HCEC 1CT (cell line): ENCODE data around the gene TMEM72.

Experiments
- DNase-seq: peaks from one replicate; pipeline ENCODE4 v3.0.0-alpha.2; 2017

The TMEM72 gene

GRCh38 chr10:44890696-44891563 lies 20.2 kb upstream of the TMEM72 start:
- DNase-seq: no peak

- no peak for DNase-seq
Measured at GRCh38 chr10:44891721-44892120, 19.4 kb upstream of the TMEM72 start.

- DNase-seq: no peak
Measured at GRCh38 chr10:44893604-44894468, 17.3 kb upstream of the TMEM72 start.

- DNase-seq: no peak
Measured at GRCh38 chr10:44894691-44895090, 16.4 kb upstream of the TMEM72 start.

- DNase-seq: no peak
Measured at GRCh38 chr10:44895280-44895679, 15.9 kb upstream of the TMEM72 start.

GRCh38 chr10:44897049-44897448 lies 14.1 kb upstream of the TMEM72 start:
- DNase-seq: no peak

GRCh38 chr10:44898665-44899064 lies 12.5 kb upstream of the TMEM72 start:
- DNase-seq: no peak

- DNase-seq: no peak
Measured at GRCh38 chr10:44899450-44900080, 11.6 kb upstream of the TMEM72 start.

- no peak for DNase-seq
Measured at GRCh38 chr10:44902941-44903545, 8.1 kb upstream of the TMEM72 start.

GRCh38 chr10:44906486-44906885 lies 4.7 kb upstream of the TMEM72 start:
- no peak for DNase-seq

GRCh38 chr10:44907556-44907955 lies 3.6 kb upstream of the TMEM72 start:
- DNase-seq: no peak

GRCh38 chr10:44908066-44908749 lies 2.9 kb upstream of the TMEM72 start:
- no peak for DNase-seq

GRCh38 chr10:44908936-44909630 lies 2.1 kb upstream of the TMEM72 start:
- DNase-seq: no peak

- DNase-seq: no peak
Measured at GRCh38 chr10:44909910-44910309, 1.2 kb upstream of the TMEM72 start.

- no peak for DNase-seq
Measured at GRCh38 chr10:44910602-44911001, 535 bp upstream of the TMEM72 start.

GRCh38 chr10:44911951-44912350 lies 814 bp downstream of the TMEM72 start:
- DNase-seq: no peak

- DNase-seq: no peak
Measured at GRCh38 chr10:44913350-44914081, 2.4 kb downstream of the TMEM72 start.

- DNase-seq: no peak
Measured at GRCh38 chr10:44914891-44915290, 3.8 kb downstream of the TMEM72 start.

- DNase-seq: no peak
Measured at GRCh38 chr10:44916429-44916828, 5.3 kb downstream of the TMEM72 start.

- DNase-seq: no peak
Measured at GRCh38 chr10:44917848-44918247, 6.7 kb downstream of the TMEM72 start.

GRCh38 chr10:44920252-44920651 lies 9.1 kb downstream of the TMEM72 start:
- DNase-seq: no peak
